ENCODE results near the gene PDE2A. TPM values are rescaled to one million over a fixed set of nuclear protein-coding genes. Genes with fewer than 3 reads are reported as not detected.

PDE2A gene
- total RNA-seq, 4 donors from 2014 or later: 54.0 to 339 (median 84.6) TPM

DNA sequence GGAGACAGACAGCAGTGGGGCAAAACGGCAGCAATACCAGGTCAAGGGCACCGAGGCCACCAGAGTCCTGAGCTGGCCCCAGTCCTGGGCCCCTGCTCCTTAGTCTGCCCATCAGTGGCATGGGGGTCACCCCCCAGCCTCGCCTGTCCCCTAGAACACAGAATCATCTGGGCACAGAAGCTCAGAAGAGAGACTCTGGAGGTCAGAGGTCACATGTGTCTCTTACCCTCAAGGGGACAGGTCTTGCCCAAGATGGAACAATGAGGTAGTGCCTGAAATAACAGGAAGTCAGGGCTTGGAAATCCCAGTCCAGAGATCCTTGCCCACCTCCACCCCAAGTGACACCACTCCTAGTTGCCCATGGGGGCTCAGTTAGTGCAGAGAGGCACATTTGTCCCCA, 20.6 kb downstream of the PDE2A start:
- ATAC-seq (ENCODE audit: low FRiP score) (no peak), DNase-seq (ENCODE audit: low spot score) (no peak)
- TF ChIP-seq CTCF (IDR thresholded peaks at IDR 0.05): no peak

- TF ChIP-seq CTCF (IDR thresholded peaks at IDR 0.05): no peak
- DNase-seq (ENCODE audit: low spot score) (no peak), ATAC-seq (ENCODE audit: low FRiP score) (no peak)
These were observed 21.2 kb downstream of the PDE2A start for GRCh38 chr11:72652873-72653630.

DNA sequence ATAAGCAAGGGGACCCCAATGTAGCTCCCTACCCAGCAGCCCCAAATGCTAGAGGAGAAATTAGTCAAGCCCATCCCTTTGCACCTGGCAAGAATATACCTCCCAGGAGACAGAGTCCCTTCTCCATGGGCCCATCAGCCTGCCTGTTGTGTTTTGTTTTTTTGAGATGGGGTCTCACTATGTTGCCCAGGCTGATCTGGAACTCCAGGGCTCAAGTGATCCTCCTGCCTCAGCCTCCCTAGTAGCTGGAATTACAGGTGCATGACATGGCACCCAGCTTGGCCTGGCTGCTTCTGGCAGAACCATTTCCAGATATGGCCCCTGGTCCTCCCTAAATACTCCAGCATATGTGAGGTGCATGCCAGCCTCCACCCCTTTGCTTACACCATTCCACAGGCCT, 22.1 kb downstream of the PDE2A start:
- ATAC-seq (ENCODE audit: low FRiP score) (no peak), DNase-seq (ENCODE audit: low spot score) (no peak)
- no peak for TF ChIP-seq CTCF (IDR thresholded peaks at IDR 0.05)

GRCh38 chr11:72649215-72649976, 24.8 kb downstream of the PDE2A start:
- TF ChIP-seq CTCF (IDR thresholded peaks at IDR 0.05): no peak
- ATAC-seq (ENCODE audit: low FRiP score): no peak
- DNase-seq (ENCODE audit: low spot score): no peak

DNA sequence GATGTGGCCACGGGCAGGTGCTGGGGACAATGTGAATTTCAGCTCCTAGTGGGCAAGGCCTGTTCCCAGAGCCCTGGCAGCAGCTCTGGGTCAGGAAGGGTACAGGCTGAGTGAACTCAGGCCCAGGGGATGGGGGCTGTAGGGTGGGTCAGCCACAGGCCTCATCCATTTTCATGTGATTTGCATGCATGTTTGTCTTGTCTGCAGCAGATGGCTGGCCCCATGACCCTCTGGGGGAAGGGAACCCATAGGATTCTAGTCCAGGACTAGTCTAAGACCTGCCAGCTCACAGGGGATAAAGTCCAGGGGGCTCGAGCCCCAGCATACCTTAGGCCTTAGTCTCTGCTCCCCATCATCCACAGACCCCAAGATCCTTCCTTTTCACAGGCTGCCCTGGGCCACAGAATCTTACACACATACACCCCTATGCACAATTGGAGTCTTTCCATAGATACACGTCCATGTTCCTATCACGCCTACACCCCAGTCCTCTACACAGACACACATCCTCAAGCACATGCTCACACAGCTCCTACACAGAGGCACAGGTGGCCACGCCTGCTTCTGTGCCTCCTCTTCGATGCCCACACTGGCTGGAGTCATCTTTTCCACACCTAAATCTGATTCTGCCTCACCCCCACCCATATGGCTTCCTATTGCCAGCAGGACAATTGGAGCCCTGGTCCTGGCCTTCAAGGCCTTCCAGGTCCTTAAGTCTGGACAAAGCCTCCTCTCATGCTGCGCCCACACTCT, 25.7 kb downstream of the PDE2A start:
- ATAC-seq (ENCODE audit: low FRiP score): no peak
- DNase-seq (ENCODE audit: low spot score): no peak
- TF ChIP-seq CTCF (IDR thresholded peaks at IDR 0.05): no peak

- DNase-seq (ENCODE audit: low spot score) (no peak), ATAC-seq (ENCODE audit: low FRiP score) (no peak)
- no peak for TF ChIP-seq CTCF (IDR thresholded peaks at IDR 0.05)
These were observed 26.3 kb downstream of the PDE2A start for GRCh38 chr11:72647882-72648281.

Measured in omental fat pad (tissue), 4 donors.